Fibroblast of lung (primary cell): ENCODE results near the gene VTI1A. TPM values are rescaled to one million over a fixed set of nuclear protein-coding genes. Genes with fewer than 3 reads are reported as not detected.

Experiments
- DNase-seq, 2 donors: peaks; one replicate each; pipeline versions ENCODE4 v3.0.0 to v3.0.0-alpha.2; 2010; ENCODE audit warnings: low read depth in 2 of 2
- H2AFZ ChIP-seq: 2 replicates; pipeline ENCODE4 v1.5.1; 2012; ENCODE audit warnings: low read length, control low read depth, inconsistent platforms
- H3K27ac ChIP-seq: 2 replicates; pipeline ENCODE4 v1.5.1; 2011; ENCODE audit warnings: low read length, control low read depth; ENCODE audit not compliant: insufficient read depth
- H3K27me3 ChIP-seq: 2 replicates; pipeline ENCODE4 v1.5.1; 2011; ENCODE audit warnings: mild to moderate bottlenecking, low read length; ENCODE audit not compliant: control insufficient read depth, insufficient read depth
- H3K36me3 ChIP-seq: 2 replicates; pipeline ENCODE4 v1.5.1; 2011; ENCODE audit warnings: low read length; ENCODE audit not compliant: control insufficient read depth, insufficient read depth
- H3K4me1 ChIP-seq: 2 replicates; pipeline ENCODE4 v1.5.1; 2011; ENCODE audit warnings: low read length; ENCODE audit not compliant: control insufficient read depth, insufficient read depth; ENCODE audit errors: extremely low read depth
- H3K4me2 ChIP-seq: 2 replicates; pipeline ENCODE4 v1.5.1; 2011; ENCODE audit warnings: low read length, control low read depth; ENCODE audit not compliant: insufficient read depth; ENCODE audit errors: extremely low read depth
- H3K4me3 ChIP-seq, 4 experiments: fragments of 200-600 bp in 1 of 4; sonication (generic) in 1 of 4; replicated peaks in 1 of 4; 2 replicates each; pipeline ENCODE4 v1.5.1; 2011 to 2016; ENCODE audit warnings: low read length in 4 of 4, low read depth in 3 of 4, mild to moderate bottlenecking in 3 of 4, control low read depth in 2 of 4, inconsistent platforms in 1 of 4, mixed read lengths in 1 of 4; ENCODE audit not compliant: insufficient read depth in 1 of 4; ENCODE audit errors: control extremely low read depth in 1 of 4
- H3K79me2 ChIP-seq: 2 replicates; pipeline ENCODE4 v1.5.1; 2012; ENCODE audit warnings: mild to moderate bottlenecking, low read length, inconsistent platforms; ENCODE audit not compliant: control insufficient read depth, insufficient read depth
- H3K9ac ChIP-seq: 2 replicates; pipeline ENCODE4 v1.5.1; 2011; ENCODE audit warnings: mild to moderate bottlenecking, low read length, control low read depth; ENCODE audit not compliant: insufficient read depth
- H3K9me3 ChIP-seq: 2 replicates; pipeline ENCODE4 v1.5.1; 2012; ENCODE audit warnings: low read depth, low read length; ENCODE audit not compliant: control insufficient read depth, insufficient read depth
- H4K20me1 ChIP-seq: 2 replicates; pipeline ENCODE4 v1.5.1; 2011; ENCODE audit warnings: low read length; ENCODE audit not compliant: control insufficient read depth, insufficient read depth; ENCODE audit errors: extremely low read depth
- EZH2 ChIP-seq: IDR thresholded peaks from 2 replicates; pipeline ENCODE4 v1.5.1; 2012; ENCODE audit warnings: low read length, control low read depth, mild to moderate bottlenecking; ENCODE audit errors: missing control alignments
- polyA plus RNA-seq, 2 donors: library from polyadenylated mRNA; depleted of rRNA in 1 of 2; stranded (reverse) in 1 of 2; unstranded in 1 of 2; fragments of >200 nt; gene quantifications; 2 replicates each; pipeline ENCODE4 v1.2.1, GENCODE V29; 2011 to 2012; ENCODE audit warnings: missing spikeins in 1 of 2
- total RNA-seq: library from RNA; depleted of rRNA; stranded (reverse); fragments of >200 nt; gene quantifications from 2 replicates; pipeline ENCODE4 v1.2.1, GENCODE V29; 2014
- TF ChIP-seq, protein P1 (sequence below), 2 donors: IDR thresholded peaks in 1 of 2; conservative IDR thresholded peaks in 1 of 2; 1 replicate in 1 of 2; 2 replicates in 1 of 2; pipeline ENCODE4 v1.5.1; 2011 to 2012; ENCODE audit warnings: low read length in 2 of 2, control low read depth in 1 of 2, inconsistent platforms in 1 of 2, low read depth in 1 of 2, mild to moderate bottlenecking in 1 of 2

Gene VTI1A
- total and polyA plus RNA-seq, 2 donors (not counting 1 experiment from before 2014, with no cell fraction given) = 19.1 to 30.9 TPM

DNA sequence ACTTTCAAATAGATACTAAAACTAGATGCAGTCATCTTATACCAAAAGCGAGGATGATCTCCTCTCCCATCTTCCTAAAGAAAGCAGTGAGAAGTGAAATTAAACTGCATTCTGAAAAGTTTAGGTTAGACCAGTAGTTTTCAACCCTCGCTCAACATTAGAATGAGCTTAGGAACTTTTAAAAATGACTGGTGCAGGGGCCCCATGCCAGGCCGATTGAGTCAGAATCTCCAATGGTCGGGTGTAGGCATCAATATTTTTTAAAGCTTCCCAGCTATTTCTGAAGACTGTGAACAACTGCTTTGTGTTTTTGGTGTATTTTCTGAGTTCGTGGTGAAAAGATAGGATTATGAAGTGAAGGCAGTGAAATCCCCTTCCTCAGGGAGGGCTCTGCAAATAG lies 146.0 kb downstream of the VTI1A start:
- Histone ChIP-seq H3K27me3 (no peaks in the 10 kb centered on the region), H3K27ac (no peak overlapping the region), H4K20me1 (no peaks in the 10 kb centered on the region), H3K4me2 (no peak overlapping the region), H3K4me1 (no peaks in the 10 kb centered on the region), H3K4me3 (no peak overlapping the region), H3K36me3 (no peaks in the 10 kb centered on the region), H2AFZ (no peak overlapping the region), H3K9ac (no peak overlapping the region), H3K79me2 (no peaks in the 10 kb centered on the region), H3K9me3 (no peaks in the 10 kb centered on the region)
- DNase-seq = no peak
- TF ChIP-seq, protein P1, sequence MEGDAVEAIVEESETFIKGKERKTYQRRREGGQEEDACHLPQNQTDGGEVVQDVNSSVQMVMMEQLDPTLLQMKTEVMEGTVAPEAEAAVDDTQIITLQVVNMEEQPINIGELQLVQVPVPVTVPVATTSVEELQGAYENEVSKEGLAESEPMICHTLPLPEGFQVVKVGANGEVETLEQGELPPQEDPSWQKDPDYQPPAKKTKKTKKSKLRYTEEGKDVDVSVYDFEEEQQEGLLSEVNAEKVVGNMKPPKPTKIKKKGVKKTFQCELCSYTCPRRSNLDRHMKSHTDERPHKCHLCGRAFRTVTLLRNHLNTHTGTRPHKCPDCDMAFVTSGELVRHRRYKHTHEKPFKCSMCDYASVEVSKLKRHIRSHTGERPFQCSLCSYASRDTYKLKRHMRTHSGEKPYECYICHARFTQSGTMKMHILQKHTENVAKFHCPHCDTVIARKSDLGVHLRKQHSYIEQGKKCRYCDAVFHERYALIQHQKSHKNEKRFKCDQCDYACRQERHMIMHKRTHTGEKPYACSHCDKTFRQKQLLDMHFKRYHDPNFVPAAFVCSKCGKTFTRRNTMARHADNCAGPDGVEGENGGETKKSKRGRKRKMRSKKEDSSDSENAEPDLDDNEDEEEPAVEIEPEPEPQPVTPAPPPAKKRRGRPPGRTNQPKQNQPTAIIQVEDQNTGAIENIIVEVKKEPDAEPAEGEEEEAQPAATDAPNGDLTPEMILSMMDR (conservative IDR thresholded peaks at IDR 0.05 in 1 of 2, IDR thresholded peaks at IDR 0.05 in 1 of 2; ENCODE audit: low read depth in 1 of 2, low read length in 2 of 2) = no peak
- no peak for TF ChIP-seq EZH2

GRCh38 chr10:112601214-112602090 lies 154.4 kb downstream of the VTI1A start:
- H3K36me3 ChIP-seq = no peaks in the 10 kb centered on the region
- no peaks in the 10 kb centered on the region for H3K79me2 ChIP-seq
- no peak overlapping the region for H3K9ac ChIP-seq
- H4K20me1 ChIP-seq = no peaks in the 10 kb centered on the region
- DNase-seq = no peak
- no peak overlapping the region for H2AFZ ChIP-seq
- H3K4me3 ChIP-seq = no peak overlapping the region
- H3K27me3 ChIP-seq = no peaks in the 10 kb centered on the region
- H3K4me2 ChIP-seq = no peak overlapping the region
- H3K9me3 ChIP-seq = no peaks in the 10 kb centered on the region
- H3K4me1 ChIP-seq = no peaks in the 10 kb centered on the region
- H3K27ac ChIP-seq = no peak overlapping the region
- TF ChIP-seq, protein P1 (conservative IDR thresholded peaks at IDR 0.05 in 1 of 2, IDR thresholded peaks at IDR 0.05 in 1 of 2; ENCODE audit: low read depth in 1 of 2, low read length in 2 of 2) = no peak
- TF ChIP-seq EZH2 = no peak

GRCh38 chr10:112603062-112603461 lies 156.0 kb downstream of the VTI1A start:
- Histone ChIP-seq H3K27ac (no peak overlapping the region), H3K4me3 (no peak overlapping the region), H3K79me2 (no peaks in the 10 kb centered on the region), H2AFZ (no peak overlapping the region), H3K36me3 (no peaks in the 10 kb centered on the region), H3K4me2 (no peak overlapping the region), H3K4me1 (no peaks in the 10 kb centered on the region), H3K27me3 (no peaks in the 10 kb centered on the region), H3K9ac (no peak overlapping the region), H4K20me1 (no peaks in the 10 kb centered on the region), H3K9me3 (no peaks in the 10 kb centered on the region)
- no peak for TF ChIP-seq EZH2
- TF ChIP-seq, protein P1 (conservative IDR thresholded peaks at IDR 0.05 in 1 of 2, IDR thresholded peaks at IDR 0.05 in 1 of 2; ENCODE audit: low read depth in 1 of 2, low read length in 2 of 2) = no peak
- DNase-seq = no peak
